GM18507 (cell line): Measurements from ENCODE around the gene ZC3H12C.
A peak's percentile ranks its signal among the peaks of the same experiment; 100 is the strongest.

Source experiments
- DNase-seq: peaks from one replicate; pipeline ENCODE4 v3.0.0; 2011; ENCODE audit warnings: low read depth; ENCODE audit not compliant: insufficient read length; ENCODE audit errors: extremely low spot score
- FAIRE-seq: peaks from 2 replicates; lab custom pipeline; 2011; peaks lifted over from hg19 to GRCh38; lab: Jason Lieb, UNC

Gene ZC3H12C

GRCh38 chr11:110094298-110095285 is 1.4 kb downstream of the ZC3H12C start:
- FAIRE-seq: peak; percentile 53
- DNase-seq: no peak

GRCh38 chr11:110095554-110095953 is 2.4 kb downstream of the ZC3H12C start:
- DNase-seq: no peak
- FAIRE-seq: no peak

- FAIRE-seq (no peak), DNase-seq (no peak)
These were observed 3.3 kb downstream of the ZC3H12C start for GRCh38 chr11:110096496-110096895.

GRCh38 chr11:110097459-110098012 is 4.3 kb downstream of the ZC3H12C start:
- FAIRE-seq (no peak), DNase-seq (no peak)

GRCh38 chr11:110098645-110099044 is 5.5 kb downstream of the ZC3H12C start:
- DNase-seq: no peak
- FAIRE-seq: peak; percentile 63

GRCh38 chr11:110100476-110101240 is 7.5 kb downstream of the ZC3H12C start:
- no peak for DNase-seq
- FAIRE-seq: no peak

GRCh38 chr11:110106713-110107274 is 13.6 kb downstream of the ZC3H12C start:
- DNase-seq: no peak
- no peak for FAIRE-seq

GRCh38 chr11:110110854-110111253 is 17.7 kb downstream of the ZC3H12C start:
- DNase-seq (no peak), FAIRE-seq (no peak)

GRCh38 chr11:110112457-110112856 is 19.3 kb downstream of the ZC3H12C start:
- no peak for FAIRE-seq
- no peak for DNase-seq

- FAIRE-seq (peak; percentile 62), DNase-seq (no peak)
These were observed 20.3 kb downstream of the ZC3H12C start for GRCh38 chr11:110113505-110113904.

- FAIRE-seq (no peak), DNase-seq (no peak)
These were observed 20.8 kb downstream of the ZC3H12C start for GRCh38 chr11:110113973-110114372.

GRCh38 chr11:110119317-110119716 is 26.1 kb downstream of the ZC3H12C start:
- DNase-seq (no peak), FAIRE-seq (no peak)

- DNase-seq (no peak), FAIRE-seq (no peak)
These were observed 28.0 kb downstream of the ZC3H12C start for GRCh38 chr11:110121204-110121603.

GRCh38 chr11:110123003-110123402 is 29.8 kb downstream of the ZC3H12C start:
- DNase-seq (no peak), FAIRE-seq (no peak)

GRCh38 chr11:110124605-110125004 is 31.4 kb downstream of the ZC3H12C start:
- DNase-seq (no peak), FAIRE-seq (no peak)

GRCh38 chr11:110125632-110126031 is 32.4 kb downstream of the ZC3H12C start:
- FAIRE-seq (no peak), DNase-seq (no peak)

GRCh38 chr11:110126936-110127335 is 33.7 kb downstream of the ZC3H12C start:
- FAIRE-seq (peak; percentile 21), DNase-seq (no peak)

- no peak for FAIRE-seq
- no peak for DNase-seq
These were observed 35.0 kb downstream of the ZC3H12C start for GRCh38 chr11:110128161-110128560.

GRCh38 chr11:110130642-110131238 is 37.5 kb downstream of the ZC3H12C start:
- no peak for FAIRE-seq
- DNase-seq: no peak
